Tibial nerve (tissue), 4 donors: ENCODE data around the gene TMCO6.

ENCODE experiments used
- CTCF ChIP-seq, 5 experiments: fragments of 200-600 bp in 3 of 5; fragments of 450-650 bp in 2 of 5; sonication (generic) in 3 of 5; IDR thresholded peaks; one replicate each; pipeline ENCODE4 v1.5.1; 2016 to 2019; ENCODE audit warnings: antibody characterized with exemption in 5 of 5, mild to moderate bottlenecking in 3 of 5, moderate library complexity in 2 of 5
- EP300 ChIP-seq, 2 donors: sonication (generic); formaldehyde crosslinking; IDR thresholded peaks; one replicate each; pipeline ENCODE4 v1.6.1; 2017; ENCODE audit warnings: antibody characterized with exemption in 2 of 2, mild to moderate bottlenecking in 1 of 2
- POLR2A ChIP-seq, 2 donors: fragments of 450-650 bp; IDR thresholded peaks; one replicate each; pipeline ENCODE4 v1.6.1; 2017; ENCODE audit warnings: antibody characterized with exemption in 2 of 2, mild to moderate bottlenecking in 2 of 2, moderate library complexity in 2 of 2

GRCh38 chr5:140603734-140604133 is 35.5 kb upstream of the TMCO6 start:
- no peak for TF ChIP-seq CTCF (IDR thresholded peaks at IDR 0.05)
- TF ChIP-seq POLR2A (IDR thresholded peaks at IDR 0.05) = no peak
- TF ChIP-seq EP300 (IDR thresholded peaks at IDR 0.05) = no peak
